Activated T-cell treated with anti-CD3 and anti-CD28 coated beads for 48 hours (primary cell): ENCODE results near the gene SMYD1.
A peak's percentile ranks its signal among the peaks of the same experiment; 100 is the strongest.

ENCODE experiments used
- DNase-seq: peaks from one replicate; pipeline ENCODE4 v3.0.0-alpha.2; 2020; ENCODE audit warnings: low read depth

Gene SMYD1

GRCh38 chr2:88055371-88056128, 12.1 kb upstream of the SMYD1 start, which contains the start of gene KRCC1:
Gene KRCC1 (minus strand): TSS chr2:88055783. CDS start chr2:88028563, 27,220 bp downstream.
- DNase-seq = peak; percentile 92

GRCh38 chr2:88057437-88057844, 10.2 kb upstream of the SMYD1 start:
- DNase-seq = no peak

- DNase-seq = no peak
These were observed 9.4 kb upstream of the SMYD1 start for GRCh38 chr2:88058191-88058590.

GRCh38 chr2:88059979-88060906, 7.4 kb upstream of the SMYD1 start:
- DNase-seq = no peak

- DNase-seq = no peak
These were observed 6.7 kb upstream of the SMYD1 start for GRCh38 chr2:88060907-88061275.

GRCh38 chr2:88061295-88061694, 6.3 kb upstream of the SMYD1 start:
- no peak for DNase-seq

GRCh38 chr2:88066543-88066942, 1.1 kb upstream of the SMYD1 start:
- no peak for DNase-seq

- no peak for DNase-seq
These were observed 436 bp upstream of the SMYD1 start for GRCh38 chr2:88067189-88067588.

GRCh38 chr2:88068044-88068443, 419 bp downstream of the SMYD1 start:
- no peak for DNase-seq

- DNase-seq = no peak
These were observed 1.5 kb downstream of the SMYD1 start for GRCh38 chr2:88069117-88069516.

GRCh38 chr2:88070055-88070454, 2.4 kb downstream of the SMYD1 start:
- no peak for DNase-seq

- DNase-seq = no peak
These were observed 3.7 kb downstream of the SMYD1 start for GRCh38 chr2:88071365-88071764.

- DNase-seq = no peak
These were observed 6.5 kb downstream of the SMYD1 start for GRCh38 chr2:88074150-88074549.

- DNase-seq = no peak
These were observed 7.2 kb downstream of the SMYD1 start for GRCh38 chr2:88074854-88075292.

GRCh38 chr2:88077080-88077479, 9.5 kb downstream of the SMYD1 start:
- DNase-seq = no peak

GRCh38 chr2:88078643-88079172, 11.1 kb downstream of the SMYD1 start:
- DNase-seq = no peak

- DNase-seq = no peak
These were observed 12.9 kb downstream of the SMYD1 start for GRCh38 chr2:88080545-88080944.

GRCh38 chr2:88081924-88082608, 14.4 kb downstream of the SMYD1 start:
- DNase-seq = no peak

GRCh38 chr2:88082781-88083180, 15.2 kb downstream of the SMYD1 start:
- no peak for DNase-seq

- no peak for DNase-seq
These were observed 17.5 kb downstream of the SMYD1 start for GRCh38 chr2:88085099-88085498.

GRCh38 chr2:88085602-88086001, 18.0 kb downstream of the SMYD1 start:
- DNase-seq = no peak

GRCh38 chr2:88086401-88086800, 18.8 kb downstream of the SMYD1 start:
- DNase-seq = no peak
